HepG2 (cell line): ENCODE data around the gene ZFHX3. TPM values are rescaled to one million over a fixed set of nuclear protein-coding genes. Genes with fewer than 3 reads are reported as not detected.

Experiments
- DR1 ChIP-seq: sonication (generic); formaldehyde crosslinking; IDR thresholded peaks from 2 replicates; pipeline ENCODE4 v1.8.0; 2021; ENCODE audit warnings: mild to moderate bottlenecking, missing genetic modification reagents, inconsistent platforms
- E2F2 ChIP-seq: sonication (generic); formaldehyde crosslinking; IDR thresholded peaks from 2 replicates; pipeline ENCODE4 v1.4.0; 2020; ENCODE audit warnings: missing genetic modification reagents, borderline replicate concordance
- HNF1B ChIP-seq: sonication (generic); formaldehyde crosslinking; IDR thresholded peaks from 2 replicates; pipeline ENCODE4 v1.5.1; 2020; ENCODE audit warnings: mild to moderate bottlenecking, moderate library complexity, missing genetic modification reagents
- KDM6A ChIP-seq: IDR thresholded peaks from 2 replicates; pipeline ENCODE4 v1.6.1; 2016; ENCODE audit warnings: low read depth
- KLF13 ChIP-seq: sonication (generic); formaldehyde crosslinking; IDR thresholded peaks from 2 replicates; pipeline ENCODE4 v1.4.0; 2020; ENCODE audit warnings: mild to moderate bottlenecking, missing genetic modification reagents
- MIER2 ChIP-seq: IDR thresholded peaks from 2 replicates; pipeline ENCODE4 v1.6.1; 2016; ENCODE audit warnings: missing biosample characterization, missing genetic modification reagents
- PAX8 ChIP-seq: sonication (generic); formaldehyde crosslinking; IDR thresholded peaks from 2 replicates; pipeline ENCODE4 v1.8.0; 2022; ENCODE audit warnings: mild to moderate bottlenecking, missing genetic modification reagents, borderline replicate concordance
- PHF20 ChIP-seq: sonication (generic); formaldehyde crosslinking; IDR thresholded peaks from 2 replicates; pipeline ENCODE4 v1.5.0; 2020; ENCODE audit warnings: mild to moderate bottlenecking, missing genetic modification reagents
- POLR2G ChIP-seq: fragments of 200-400 bp; formaldehyde crosslinking; IDR thresholded peaks from 2 replicates; pipeline ENCODE4 v1.6.1; 2018; ENCODE audit warnings: mild to moderate bottlenecking, low read depth, low read length, moderate library complexity
- PRMT3 ChIP-seq: sonication (generic); formaldehyde crosslinking; IDR thresholded peaks from 2 replicates; pipeline ENCODE4 v1.8.1; 2022; ENCODE audit warnings: low read depth, mild to moderate bottlenecking, moderate library complexity, missing genetic modification reagents, borderline replicate concordance
- SOX5 ChIP-seq: IDR thresholded peaks from 2 replicates; pipeline ENCODE4 v1.6.1; 2016; ENCODE audit warnings: borderline replicate concordance
- SRSF1 ChIP-seq: fragments of 200-400 bp; formaldehyde crosslinking; optimal IDR thresholded peaks from 2 replicates; pipeline ENCODE3; 2017; ENCODE audit warnings: mild to moderate bottlenecking, low read depth, low read length, moderate library complexity
- TARDBP ChIP-seq: sonication (generic); formaldehyde crosslinking; IDR thresholded peaks from 2 replicates; pipeline ENCODE4 v1.8.0; 2022; ENCODE audit warnings: mild to moderate bottlenecking, missing genetic modification reagents
- TCF12 ChIP-seq, 2 experiments: fragments of 450-650 bp in 1 of 2; sonication (generic) in 1 of 2; formaldehyde crosslinking in 1 of 2; IDR thresholded peaks; 2 replicates each; pipeline versions ENCODE4 v1.6.1 to v1.8.0; 2017 to 2022; ENCODE audit warnings: antibody characterized with exemption in 1 of 2, mild to moderate bottlenecking in 1 of 2, missing genetic modification reagents in 1 of 2, moderate library complexity in 1 of 2
- XBP1 ChIP-seq: sonication (generic); formaldehyde crosslinking; IDR thresholded peaks from 2 replicates; pipeline ENCODE4 v1.5.0; 2020; ENCODE audit warnings: missing genetic modification reagents
- ZBTB21 ChIP-seq: sonication (generic); formaldehyde crosslinking; IDR thresholded peaks from 2 replicates; pipeline ENCODE4 v1.4.0; 2020; ENCODE audit warnings: missing genetic modification reagents
- ZEB1 ChIP-seq: IDR thresholded peaks from 2 replicates; pipeline ENCODE4 v1.6.1; 2012; ENCODE audit warnings: mild to moderate bottlenecking, low read depth, inconsistent platforms; ENCODE audit not compliant: insufficient replicate concordance
- ZNF33A ChIP-seq: sonication (generic); formaldehyde crosslinking; IDR thresholded peaks from 2 replicates; pipeline ENCODE4 v1.5.1; 2020; ENCODE audit warnings: missing genetic modification reagents, mild to moderate bottlenecking, moderate library complexity, borderline replicate concordance
- ZNF629 ChIP-seq: sonication (generic); formaldehyde crosslinking; conservative IDR thresholded peaks from 2 replicates; pipeline ENCODE4 v1.5.0; 2020; ENCODE audit warnings: missing genetic modification reagents
- ZNF644 ChIP-seq: IDR thresholded peaks from 2 replicates; pipeline ENCODE4 v1.6.1; 2016; ENCODE audit warnings: low read depth
- ZSCAN29 ChIP-seq: sonication (generic); formaldehyde crosslinking; conservative IDR thresholded peaks from 2 replicates; pipeline ENCODE4 v1.4.0; 2020; ENCODE audit warnings: mild to moderate bottlenecking, missing genetic modification reagents
- polyA plus RNA-seq, 8 experiments: library from polyadenylated mRNA; depleted of rRNA in 3 of 8; stranded (reverse) in 7 of 8; unstranded in 1 of 8; fragments of >200 nt; fragmentation: Illumina TruSeq in 4 of 8; extraction: Trizol in 4 of 8; gene quantifications; 2 replicates each; pipeline versions ENCODE4 v1.2.1 to v1.2.3, GENCODE V29; 2011 to 2016; ENCODE audit warnings: low read depth in 4 of 8, missing spikeins in 1 of 8, mixed read lengths in 1 of 8; ENCODE audit not compliant: insufficient read depth in 1 of 8
- total RNA-seq, 5 experiments: library from RNA; depleted of rRNA; stranded (reverse); fragments of >200 nt; fragmentation: Illumina TruSeq; extraction: Trizol; gene quantifications; 2 replicates each; pipeline ENCODE4 v1.2.3, GENCODE V29; 2016; ENCODE audit warnings: low read depth in 1 of 5

Gene ZFHX3
- total and polyA plus RNA-seq, 2 of the 13 experiments (the other 11 are each of a cell fraction or from before 2014, with no cell fraction given), result 5.0 to 6.0 TPM

- TF ChIP-seq HNF1B (CRISPR knock-in tag) (peak; percentile 61; the same call in 1 of the 2 replicates), KLF13 (no peak), TARDBP (CRISPR knock-in tag) (peak; percentile 90), SRSF1 (no peak), POLR2G (peak; percentile 60; the same call in 1 of the 2 replicates), PHF20 (CRISPR knock-in tag) (no peak), ZSCAN29 (CRISPR knock-in tag) (peak; percentile 84), TCF12 (IDR thresholded peaks at IDR 0.05) (no peak), TCF12 (CRISPR knock-in tag; IDR thresholded peaks at IDR 0.05) (no peak), XBP1 (CRISPR knock-in tag) (no peak), SOX5 (CRISPR knock-in tag) (peak; percentile 89), PAX8 (no peak), KDM6A (CRISPR knock-in tag) (peak; percentile 51; the same call in 1 of the 2 replicates), ZNF33A (CRISPR knock-in tag) (no peak), E2F2 (CRISPR knock-in tag) (no peak), ZBTB21 (CRISPR knock-in tag) (no peak; the same call in 1 of the 2 replicates), PRMT3 (CRISPR knock-in tag) (no peak), ZNF629 (CRISPR knock-in tag) (no peak; the same call in 1 of the 2 replicates), ZEB1 (no peak), ZNF644 (peak; percentile 48; the same call in 1 of the 2 replicates), MIER2 (CRISPR knock-in tag) (0 out of 2 replicates have a peak, but pooled peaks have one; percentile 25), DR1 (no peak)
Measured at GRCh38 chr16:72927199-72928089, 120.5 kb downstream of the ZFHX3 start (continued).
